ENCODE results near the gene NEK6. TPM values are rescaled to one million over a fixed set of nuclear protein-coding genes. Genes with fewer than 3 reads are reported as not detected.

NEK6 gene
- total RNA-seq, 1 donor from 2014 or later, result 20.6 TPM

DNA sequence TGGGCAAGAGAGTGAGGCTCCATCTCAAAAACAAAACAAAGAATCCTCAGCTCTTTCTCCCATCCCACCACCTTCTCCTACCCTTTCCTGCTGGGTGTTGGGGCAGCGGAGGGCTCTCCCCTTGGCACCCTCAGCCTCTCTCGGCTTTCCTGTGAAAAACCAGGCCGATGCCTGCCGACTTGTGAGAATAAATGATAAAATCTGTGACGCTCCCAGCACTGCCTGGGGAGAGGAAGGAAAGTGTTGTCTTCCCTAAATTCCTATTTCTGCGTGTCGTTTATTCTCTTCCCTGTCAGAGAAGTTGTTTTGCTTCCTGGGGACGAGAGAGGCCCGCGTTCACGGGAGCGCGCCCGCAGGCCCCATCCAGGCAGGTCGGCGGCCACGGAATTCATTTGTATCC, 19.7 kb downstream of the NEK6 start:
- no peak for DNase-seq (ENCODE audit: low read depth in 2 of 2)

DNA sequence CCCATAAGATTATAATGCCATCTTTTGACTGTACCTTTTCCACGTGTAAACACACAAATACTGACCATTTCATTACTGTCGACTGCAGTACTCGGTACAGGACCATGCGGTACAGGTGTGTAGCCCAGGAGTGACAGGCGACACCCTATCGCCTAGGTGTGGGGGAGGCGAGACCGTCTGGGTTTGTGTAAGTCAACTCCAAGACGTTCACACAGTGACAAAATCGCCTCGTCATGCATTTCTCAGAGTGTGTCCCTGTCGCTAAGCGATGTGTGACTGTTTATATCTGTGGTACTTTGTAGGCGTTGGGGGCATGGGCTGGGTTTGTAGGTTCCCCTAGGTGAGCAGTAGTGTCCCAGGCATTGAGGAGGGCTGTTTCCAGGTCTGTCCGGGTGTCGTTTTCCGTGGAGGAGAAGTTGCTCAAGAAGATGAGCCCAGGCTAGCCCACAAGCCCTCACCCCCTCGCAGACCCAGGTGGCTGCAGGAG, 20.3 kb downstream of the NEK6 start:
- peak in 1 of 2 donors; percentile 25 for DNase-seq (ENCODE audit: low read depth in 2 of 2)

DNA sequence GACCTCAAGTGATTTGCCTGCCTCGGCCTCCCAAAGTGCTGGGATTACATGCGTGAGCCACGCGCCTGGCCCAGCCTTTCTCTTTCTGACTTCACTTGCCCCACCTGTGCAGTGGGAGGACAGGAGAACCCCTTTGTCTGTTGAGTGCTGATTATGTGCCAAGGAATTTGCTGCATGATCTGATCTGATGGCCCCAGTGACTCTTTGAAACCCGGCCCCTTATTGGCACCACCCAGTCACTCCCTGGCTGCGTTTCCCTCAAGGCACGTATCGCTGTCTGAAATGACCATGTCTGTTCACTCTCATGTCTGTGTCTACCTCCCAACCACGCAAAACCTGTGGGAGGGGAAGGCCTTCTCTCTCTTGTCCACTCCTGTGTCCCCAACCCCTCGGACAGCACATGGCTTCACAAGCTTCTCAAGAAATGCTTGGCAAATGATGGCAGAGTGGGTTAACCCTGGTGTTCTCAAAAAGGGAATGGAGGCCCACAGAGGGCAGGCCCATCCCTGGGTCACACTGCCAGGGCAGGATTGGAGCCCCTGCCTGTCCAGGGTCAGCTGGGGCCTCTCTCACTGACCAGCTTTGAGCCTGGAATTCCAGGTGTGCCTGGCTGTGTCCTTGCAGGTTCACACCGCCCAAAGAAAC, 21.9 kb downstream of the NEK6 start:
- DNase-seq (ENCODE audit: low read depth in 2 of 2), result peak; percentile 57 to 58

DNA sequence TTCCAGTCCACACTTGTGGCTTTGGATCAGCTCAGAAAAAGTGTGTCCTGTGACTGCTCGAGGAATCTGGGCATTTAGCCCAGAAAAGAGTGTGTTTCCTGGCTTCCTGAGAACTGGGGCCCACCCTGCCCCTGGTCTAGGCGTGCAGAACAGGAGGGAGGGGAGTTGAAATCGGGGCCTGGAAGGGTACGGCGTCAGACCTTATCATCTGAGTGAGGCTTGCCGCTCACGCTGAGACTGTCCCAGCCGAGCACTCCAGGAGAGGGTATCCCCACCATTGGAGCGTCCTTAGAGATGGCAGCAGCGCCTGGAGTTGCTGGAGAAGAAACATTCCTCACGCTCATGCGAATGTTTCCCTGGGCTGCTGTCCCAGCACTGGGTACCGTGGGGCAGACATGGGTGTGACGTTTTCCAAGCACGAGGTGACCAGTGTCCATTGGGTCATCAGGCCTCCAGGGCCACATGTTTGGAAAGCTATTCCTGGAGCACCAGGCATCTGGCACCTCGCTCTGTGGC, 22.5 kb downstream of the NEK6 start:
- DNase-seq (ENCODE audit: low read depth in 2 of 2), result peak; percentile 95 to 97

DNA sequence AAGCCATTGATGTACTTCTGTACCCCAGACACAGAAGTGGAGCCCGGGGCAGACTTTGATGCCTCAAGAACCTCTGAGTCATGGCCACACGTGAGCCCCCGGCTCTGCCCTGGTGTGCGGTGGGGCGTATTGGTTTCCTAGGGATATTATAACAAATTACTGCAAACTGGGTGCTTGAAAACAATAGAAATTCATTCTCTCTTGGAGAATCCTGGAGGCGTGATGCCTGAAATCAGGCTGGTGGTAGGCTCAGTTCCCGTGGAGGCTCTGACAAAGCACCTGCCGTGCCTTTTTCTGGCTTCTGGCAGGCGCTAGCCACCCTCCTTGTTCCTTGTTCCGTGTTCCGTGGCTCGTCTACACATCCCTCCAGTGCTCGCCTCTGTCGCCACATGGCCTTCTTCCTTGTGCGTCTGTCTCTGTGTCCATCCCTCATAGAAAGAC, 24.2 kb downstream of the NEK6 start:
- peak in 1 of 2 donors; percentile 87 for DNase-seq (ENCODE audit: low read depth in 2 of 2)

DNA sequence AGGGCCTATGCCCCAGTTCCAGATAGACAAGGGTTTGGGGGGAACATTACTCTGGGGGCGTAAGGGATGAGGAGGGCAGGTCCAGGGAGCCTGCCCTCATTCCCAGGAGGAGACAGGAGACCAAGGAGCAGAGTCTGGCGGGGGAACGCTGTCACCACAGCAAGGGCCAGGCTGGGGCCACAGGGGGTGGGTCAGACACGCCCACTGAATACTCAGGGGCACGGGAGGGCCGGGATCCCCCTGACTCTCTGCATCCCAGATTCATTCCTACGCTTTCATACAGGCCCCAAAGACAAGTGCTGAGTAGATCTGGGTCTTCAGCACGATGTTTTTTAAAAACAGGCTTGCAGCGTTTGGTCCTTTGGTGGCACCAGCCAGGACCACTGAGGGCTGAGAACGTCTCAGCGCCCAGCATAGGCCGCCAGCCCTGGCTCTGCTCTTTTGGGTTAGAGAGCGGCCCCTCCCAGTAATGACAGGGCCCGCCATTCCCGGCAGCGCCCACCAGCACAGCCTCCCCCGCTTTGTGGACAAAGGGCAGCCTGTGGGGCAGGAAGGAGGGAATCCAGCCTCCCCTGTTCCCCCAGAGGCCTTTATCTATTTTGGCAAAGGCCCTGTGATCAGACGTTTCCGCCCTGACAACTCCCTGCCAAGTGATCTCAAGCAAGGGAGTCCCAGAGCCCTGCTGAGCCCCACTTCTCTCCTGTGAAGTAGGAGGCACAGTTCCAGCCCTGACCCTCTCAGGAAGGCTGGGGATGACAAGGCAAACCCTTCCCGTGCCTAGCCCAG, 24.9 kb downstream of the NEK6 start:
- peak; percentile 57 to 76 for DNase-seq (ENCODE audit: low read depth in 2 of 2)

DNA sequence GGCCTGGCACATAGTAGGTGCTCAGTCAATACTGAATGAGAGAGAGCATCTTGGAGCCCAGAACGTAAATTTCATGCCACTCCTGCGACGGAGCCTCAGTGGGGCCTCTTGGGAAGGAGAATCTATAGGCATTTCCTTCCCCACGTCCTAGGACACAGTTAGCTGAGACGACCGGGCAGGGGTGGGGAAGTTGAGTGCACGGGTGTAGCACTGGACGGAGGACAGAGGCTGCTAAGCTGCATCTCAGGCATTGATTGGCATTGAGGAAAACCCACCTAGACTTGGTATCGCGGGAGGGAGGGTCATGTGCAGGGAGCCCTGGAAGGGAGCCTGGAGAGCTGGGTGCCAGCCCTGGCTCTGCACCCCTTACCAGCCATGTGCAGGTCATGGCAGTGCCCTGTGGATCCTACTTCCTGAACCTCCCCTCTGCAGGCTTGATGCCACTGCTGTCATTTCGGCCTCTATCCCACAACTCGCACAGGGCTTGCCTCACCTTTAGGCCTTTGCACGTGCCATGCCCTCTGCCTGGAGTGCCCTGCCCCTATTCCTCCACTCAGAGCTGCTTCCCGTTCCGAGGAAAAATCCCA, 25.6 kb downstream of the NEK6 start:
- peak in 1 of 2 donors; percentile 10 for DNase-seq (ENCODE audit: low read depth in 2 of 2)

DNA sequence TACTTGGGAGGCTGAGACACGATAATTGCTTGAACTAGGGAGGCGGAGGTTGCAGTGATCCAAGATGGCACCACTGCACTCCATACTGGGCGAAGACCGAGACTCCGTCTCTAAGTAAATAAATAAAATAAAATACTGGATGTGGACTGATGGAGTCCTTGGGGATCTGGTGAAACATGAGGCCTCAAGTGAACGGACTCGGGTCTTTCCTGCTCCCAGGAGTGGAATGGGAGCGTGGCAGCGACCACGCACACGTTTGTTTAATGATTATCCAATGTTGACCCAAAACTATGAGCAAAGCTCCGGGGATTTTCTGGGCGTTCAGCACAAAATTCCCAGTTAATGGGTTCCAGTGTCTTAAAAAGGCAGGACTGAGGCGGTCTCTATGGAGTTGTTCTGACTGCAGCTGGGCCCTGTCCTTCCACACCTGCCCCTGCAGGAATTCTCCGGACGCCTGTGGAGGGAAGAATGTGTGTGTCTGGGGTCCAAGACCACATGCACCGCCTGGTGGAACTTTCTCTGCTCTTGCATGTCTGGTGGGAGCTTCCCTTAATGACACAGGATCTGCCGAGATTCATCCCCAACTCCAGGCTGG, 26.6 kb downstream of the NEK6 start:
- no peak for DNase-seq (ENCODE audit: low read depth in 2 of 2)

DNA sequence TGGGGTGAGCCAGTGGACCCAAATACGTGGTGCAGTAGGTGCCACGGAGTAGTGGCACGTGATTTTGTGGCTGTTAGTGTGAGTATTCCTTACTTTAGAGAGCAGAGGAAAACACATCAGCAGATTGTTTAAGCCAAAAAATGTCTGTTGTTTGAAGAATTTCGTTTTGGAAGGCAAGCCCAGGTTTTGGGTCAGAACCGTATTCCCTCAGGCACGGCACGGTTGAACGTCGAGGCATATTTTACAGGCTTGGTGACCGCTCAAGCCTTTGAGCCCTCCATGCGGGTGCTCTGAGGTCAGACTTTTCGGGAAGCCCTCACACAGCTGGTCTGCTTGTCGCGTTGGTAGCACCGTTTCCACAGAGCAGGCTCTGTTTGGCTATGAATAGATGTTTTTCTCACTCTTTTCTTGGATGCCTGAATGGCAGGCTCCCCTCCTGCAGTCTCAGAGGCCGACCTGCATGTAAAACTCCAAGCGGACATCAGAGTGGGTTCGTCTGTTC, 27.2 kb downstream of the NEK6 start:
- no peak for DNase-seq (ENCODE audit: low read depth in 2 of 2)

DNA sequence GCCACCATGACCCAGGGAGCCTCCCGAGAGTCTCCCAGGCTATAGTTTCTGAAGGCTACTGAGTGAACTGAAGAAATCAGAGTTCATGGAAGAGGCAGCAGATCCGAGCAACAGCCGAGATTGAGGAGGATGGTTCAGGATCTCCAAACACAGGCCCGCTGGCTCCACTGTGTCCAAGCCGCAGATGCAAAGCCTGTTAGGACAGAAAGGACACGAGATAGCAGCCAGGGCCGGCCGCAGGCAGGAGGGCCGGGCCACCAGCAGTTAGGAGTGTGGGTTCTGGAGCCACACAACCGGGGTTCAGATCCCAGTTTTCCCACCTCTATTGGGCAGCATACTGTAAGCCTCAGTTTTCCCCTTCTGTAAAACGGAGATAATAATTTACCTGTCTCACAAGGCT, 27.7 kb downstream of the NEK6 start:
- DNase-seq (ENCODE audit: low read depth in 2 of 2), result no peak

DNA sequence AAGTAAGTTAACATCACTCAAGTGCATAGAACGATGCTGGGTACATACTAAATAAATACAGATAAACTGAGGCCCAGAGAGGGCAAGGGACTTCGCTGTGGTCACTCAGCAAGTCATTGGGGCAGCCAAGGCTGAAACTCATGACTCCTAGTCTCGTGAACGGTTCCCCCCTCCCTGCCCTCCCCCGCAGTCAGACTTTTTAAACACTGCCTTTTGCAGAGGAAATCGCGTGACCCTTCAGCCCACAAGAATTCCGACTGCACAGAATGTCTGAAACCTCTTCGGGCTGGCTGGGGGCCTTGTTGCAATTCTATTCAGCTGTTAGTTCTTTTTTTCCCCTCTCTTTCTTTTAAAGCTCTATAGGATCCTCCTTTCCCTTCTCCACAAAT, 28.1 kb downstream of the NEK6 start:
- peak; percentile 89 to 97 for DNase-seq (ENCODE audit: low read depth in 2 of 2)

DNA sequence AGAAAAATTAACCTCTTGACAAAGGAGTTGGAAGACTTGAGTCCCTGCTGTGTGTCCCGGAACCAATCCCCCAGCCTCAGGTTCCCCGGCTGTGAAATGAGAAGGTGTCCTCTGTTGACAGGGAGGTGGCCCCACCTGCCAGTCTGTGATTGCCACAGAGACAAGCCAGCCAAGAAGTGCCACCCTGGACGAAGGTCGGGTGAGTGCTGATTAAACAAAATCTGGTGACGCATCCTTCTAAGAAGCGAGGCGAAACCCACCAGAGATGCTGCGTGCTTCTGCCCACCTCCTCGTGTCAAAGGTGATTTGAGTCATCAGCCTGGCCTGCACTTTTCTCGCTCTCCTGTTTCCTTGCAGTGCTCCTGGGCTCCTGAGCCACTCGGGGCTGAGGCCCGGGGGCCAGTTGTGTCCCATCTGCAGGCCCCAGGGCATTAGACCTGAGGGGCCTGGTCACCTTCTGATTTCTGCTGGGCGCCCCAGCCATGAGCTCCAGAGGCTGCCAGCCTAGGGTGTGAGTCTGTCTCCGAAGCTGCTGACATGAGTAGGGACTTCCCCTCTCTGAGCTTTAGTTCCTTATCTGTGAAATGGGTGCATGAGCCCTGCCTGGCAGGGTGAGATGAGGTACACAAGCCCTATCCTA, 28.7 kb downstream of the NEK6 start:
- DNase-seq (ENCODE audit: low read depth in 2 of 2), result peak in 1 of 2 donors; percentile 86

DNA sequence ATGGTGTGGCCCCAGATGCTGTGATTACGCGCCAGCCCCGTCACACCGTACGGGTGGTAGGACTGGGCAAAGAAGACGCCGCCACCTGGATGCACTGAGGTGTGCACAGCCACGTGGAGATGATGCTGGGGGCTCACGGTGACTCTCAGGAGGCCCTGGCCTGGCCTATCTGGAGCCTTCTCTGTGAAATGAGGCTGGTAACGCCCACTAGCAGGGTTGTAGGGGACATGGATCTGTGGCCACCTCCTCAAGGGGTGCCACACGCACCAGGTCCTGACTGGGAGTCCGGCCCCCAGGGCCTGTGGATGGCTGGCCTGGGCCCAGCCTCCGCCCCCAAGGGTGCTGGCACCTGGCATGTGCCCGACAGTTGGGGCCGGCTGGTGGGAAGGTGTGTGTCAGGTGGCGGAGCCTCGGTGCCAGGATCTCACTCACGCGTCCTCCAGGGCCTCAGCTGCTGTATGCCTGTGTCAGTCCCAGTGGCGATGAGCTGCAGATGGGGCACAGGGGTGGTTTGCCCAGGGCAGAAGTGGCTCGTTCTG, 32.4 kb downstream of the NEK6 start:
- no peak for DNase-seq (ENCODE audit: low read depth in 2 of 2)

DNA sequence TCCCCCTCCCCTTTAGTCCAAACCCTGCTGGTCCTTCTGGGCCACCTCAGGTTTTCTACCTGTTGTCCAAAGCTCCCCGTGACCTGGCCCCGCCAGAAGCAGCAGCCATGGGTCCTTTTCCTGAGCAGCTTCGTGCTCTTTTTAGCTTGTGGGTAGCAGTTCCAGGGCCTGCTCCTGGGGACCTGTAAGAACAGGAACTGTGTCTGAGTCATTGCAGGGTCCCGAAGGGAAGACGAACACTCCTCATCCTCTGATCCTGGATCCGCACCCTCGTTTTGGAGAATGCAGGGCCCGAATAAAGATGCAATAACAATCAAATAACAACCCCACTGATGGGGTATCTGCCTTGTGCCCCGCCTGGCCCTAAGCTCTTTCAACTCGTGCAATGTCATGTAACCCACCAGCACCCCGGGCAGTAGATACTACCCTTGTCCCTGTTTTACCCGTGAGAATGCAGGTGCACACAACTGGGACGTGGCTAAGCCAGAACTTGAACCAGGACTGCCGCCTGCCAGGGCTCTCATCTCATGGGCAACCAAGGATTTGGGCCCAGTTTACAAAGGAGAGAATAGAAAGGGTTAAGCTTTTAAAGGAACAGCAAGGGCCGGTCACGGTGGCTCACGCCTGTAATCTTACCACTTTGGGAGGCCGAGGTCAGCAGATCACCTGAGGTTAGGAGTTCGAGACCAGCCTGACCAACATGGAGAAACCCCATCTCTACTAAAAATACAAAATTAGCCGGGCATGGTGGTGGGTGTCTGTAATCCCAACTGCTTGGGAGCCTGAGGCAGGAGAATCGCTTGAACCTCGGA, 33.2 kb downstream of the NEK6 start:
- peak in 1 of 2 donors; percentile 62 for DNase-seq (ENCODE audit: low read depth in 2 of 2)

DNA sequence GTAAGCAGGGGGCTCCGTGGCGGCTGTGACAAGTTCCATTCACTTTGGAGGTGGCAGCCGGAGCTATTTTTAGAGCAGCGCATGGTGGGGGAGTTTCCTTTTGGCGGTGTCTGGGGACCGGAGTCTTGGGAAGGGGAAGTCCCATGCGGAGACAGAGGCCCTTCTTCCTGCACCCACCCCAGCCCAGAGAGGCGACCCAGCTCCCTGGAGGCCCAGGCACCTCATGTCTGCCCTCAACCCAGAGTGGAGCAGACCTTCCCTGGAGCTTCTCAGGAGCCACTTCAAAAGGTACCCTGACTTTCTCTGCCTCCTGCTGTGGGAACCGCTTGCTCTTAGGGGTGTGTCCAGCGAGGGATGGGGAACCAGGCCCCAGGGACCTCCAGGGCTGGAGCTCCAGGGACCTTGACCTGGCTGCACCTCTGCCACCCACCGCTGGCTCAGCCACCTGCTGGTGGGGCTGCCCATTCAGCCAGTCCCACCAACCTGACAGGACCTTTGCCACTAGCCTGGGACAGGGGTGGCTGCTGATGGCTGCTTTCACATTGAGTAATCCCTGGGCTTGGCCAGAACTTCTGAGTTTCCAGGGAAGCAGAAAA, 34.1 kb downstream of the NEK6 start:
- DNase-seq (ENCODE audit: low read depth in 2 of 2), result peak in 1 of 2 donors; percentile 19

DNA sequence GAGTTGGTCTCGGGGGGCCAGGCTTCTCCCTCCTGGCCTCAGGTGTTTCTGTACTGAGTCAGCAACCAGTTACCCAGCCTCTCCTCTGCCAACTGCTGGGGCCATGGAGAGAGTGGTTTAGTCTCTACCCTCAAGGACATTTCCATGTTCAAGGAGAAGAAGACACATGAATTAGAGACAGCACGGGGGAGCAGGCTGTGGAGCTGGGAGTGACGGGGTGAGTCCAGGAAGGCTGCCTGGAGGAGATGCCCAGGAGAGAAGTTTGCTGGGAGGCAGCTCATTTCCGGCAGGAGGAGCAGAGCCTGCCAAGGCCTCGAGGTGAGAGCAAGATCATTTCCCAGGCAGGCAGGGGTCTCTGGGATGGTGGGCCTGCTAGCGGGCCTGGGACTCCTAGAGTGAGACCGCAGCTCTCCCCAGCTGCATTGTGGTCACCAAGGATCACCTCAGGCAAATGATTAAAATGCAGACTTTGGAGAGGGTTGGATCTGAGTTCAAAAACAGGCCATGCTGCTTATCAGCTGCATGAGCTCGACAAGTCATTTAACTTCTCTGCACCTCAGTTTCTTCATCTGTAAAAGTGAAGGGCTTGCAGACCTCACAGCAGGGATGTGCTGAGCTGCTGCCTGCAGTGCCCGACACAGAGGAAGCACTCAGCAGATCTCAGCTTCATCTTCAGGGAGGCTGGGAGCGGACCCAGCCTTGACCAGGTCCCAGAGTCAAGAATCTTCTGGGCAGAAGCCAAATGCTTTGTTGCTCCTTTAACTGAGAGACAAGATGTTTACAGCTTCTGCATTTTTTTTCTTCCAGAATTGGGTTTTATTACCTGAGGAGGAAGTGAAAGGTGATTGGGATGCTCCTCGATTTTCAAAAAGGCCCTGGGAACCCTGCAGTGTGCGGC, 35.2 kb downstream of the NEK6 start:
- DNase-seq (ENCODE audit: low read depth in 2 of 2), result no peak

DNA sequence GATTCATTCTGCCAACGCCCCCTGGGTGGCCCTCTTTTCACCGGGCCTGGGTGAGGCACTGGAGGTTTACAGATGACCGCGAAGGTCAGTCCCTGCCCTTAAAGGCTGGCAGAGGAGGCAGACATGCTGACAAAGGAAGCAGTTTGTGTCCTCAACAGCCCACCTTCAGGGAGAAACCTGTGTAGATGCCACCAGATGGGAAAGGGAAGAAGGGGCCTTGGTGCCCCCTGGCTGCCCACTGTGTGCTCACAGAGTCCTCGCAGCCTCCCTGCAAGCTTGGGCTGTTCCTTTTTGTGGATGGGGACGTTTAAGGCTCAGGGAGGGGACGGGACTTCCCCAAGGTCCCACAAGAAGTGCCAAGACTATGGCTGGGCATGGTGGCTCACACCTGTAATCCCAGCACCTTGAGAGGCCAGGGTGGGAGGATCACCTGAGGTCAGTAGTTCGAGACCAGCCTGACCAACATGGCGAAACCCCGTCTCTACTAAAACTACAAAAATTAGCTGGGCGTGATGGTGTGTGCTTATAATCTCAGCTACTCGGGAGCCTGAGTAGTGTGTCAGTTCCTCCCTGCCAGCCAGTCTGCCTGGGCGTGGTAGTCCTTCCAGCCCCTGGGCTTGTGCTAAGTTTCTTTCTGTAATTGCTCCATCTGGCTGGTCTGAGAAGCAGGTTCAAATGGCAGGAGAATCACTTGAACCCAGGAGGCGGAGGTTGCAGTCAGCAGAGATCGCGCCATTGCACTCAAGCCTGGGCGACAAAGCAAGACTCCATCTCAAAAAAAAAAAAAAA, 36.2 kb downstream of the NEK6 start:
- DNase-seq (ENCODE audit: low read depth in 2 of 2), result peak in 1 of 2 donors; percentile 61
